AG04450 (cell line): ENCODE measurements around the gene SEC24D. TPM values are rescaled to one million over a fixed set of nuclear protein-coding genes. Genes with fewer than 3 reads are reported as not detected.

Experiments
- CTCF ChIA-PET: fragments of 300-600, 350-600 bp; formaldehyde crosslinking; extraction: SDS; loops from one replicate; lab custom pipeline; 2022; ENCODE audit warnings: antibody characterized with exemption, inconsistent platforms; lab: Charles Lee
- POLR2A ChIA-PET: fragments of 350-600 bp; formaldehyde crosslinking; extraction: SDS; loops from one replicate; lab custom pipeline; 2021; ENCODE audit warnings: antibody characterized with exemption, inconsistent platforms; lab: Yijun Ruan, JAX
- DNase-seq: peaks from one replicate; pipeline ENCODE4 v3.0.0-alpha.2; 2011; ENCODE audit warnings: low read depth, low spot score
- H3K27ac ChIP-seq: one replicate; pipeline ENCODE4 v1.5.1; 2012; ENCODE audit warnings: low read depth, low read length, control low read depth
- H3K27me3 ChIP-seq: one replicate; pipeline ENCODE4 v1.6.0; 2012; ENCODE audit warnings: low read length; ENCODE audit not compliant: control insufficient read depth, insufficient read depth
- H3K4me3 ChIP-seq: 2 replicates; pipeline ENCODE4 v1.5.1; 2011; ENCODE audit warnings: mild to moderate bottlenecking, low read depth, low read length, control low read depth
- H3K9me3 ChIP-seq: 2 replicates; pipeline ENCODE4 v1.5.1; 2012; ENCODE audit warnings: low read length; ENCODE audit not compliant: control insufficient read depth, insufficient read depth
- CTCF ChIP-seq: IDR thresholded peaks from 2 replicates; pipeline ENCODE4 v1.5.1; 2011; ENCODE audit warnings: low read depth, low read length, control low read depth, inconsistent platforms
- polyA plus RNA-seq: library from polyadenylated mRNA; depleted of rRNA; stranded (reverse); fragments of >200 nt; gene quantifications from 2 replicates; pipeline ENCODE4 v1.2.3, GENCODE V29; 2011

Gene SEC24D
- polyA plus RNA-seq, 1 experiment, result 113 TPM

DNA sequence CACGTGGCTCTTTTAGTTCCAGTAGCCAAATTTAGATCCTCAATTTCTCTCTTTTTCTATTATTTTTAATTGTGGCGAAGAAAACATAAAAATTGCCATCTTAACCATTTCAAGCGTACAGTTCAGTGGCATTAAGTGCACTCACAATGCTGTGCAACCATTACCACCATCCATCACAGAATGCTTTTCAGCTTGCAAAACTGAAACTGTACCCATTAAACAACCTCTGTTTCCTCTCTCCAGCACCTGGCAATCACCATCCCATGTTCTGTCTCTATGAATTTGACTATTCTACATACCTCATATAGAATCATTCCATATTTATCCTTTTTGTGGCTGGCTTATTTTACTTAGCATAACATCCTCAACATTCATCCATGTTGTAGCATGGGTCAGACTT, 75.8 kb downstream of the SEC24D start:
- Histone ChIP-seq H3K27me3 (no peaks in the 10 kb centered on the region), H3K4me3 (no peak overlapping the region), H3K27ac (no peak overlapping the region), H3K9me3 (no peaks in the 10 kb centered on the region)
- no peak for DNase-seq
- ChIA-PET POLR2A (interaction anchor here (0.6 kb wide), 1 partner anchor 163 kb away, joined by 5 read pairs; no protein-coding TSS in a partner anchor), CTCF (interaction anchor here (1.1 to 1.5 kb wide), 3 partner anchors 12 to 131 kb away, joined by 3 to 6 read pairs (median 5); no protein-coding TSS in a partner anchor)
- no peak for TF ChIP-seq CTCF

- no peak for DNase-seq
- no peaks in the 10 kb centered on the region for H3K27me3 ChIP-seq
- no peak for TF ChIP-seq CTCF
- no peak overlapping the region for H3K27ac ChIP-seq
- no peak overlapping the region for H3K4me3 ChIP-seq
- H3K9me3 ChIP-seq, result no peaks in the 10 kb centered on the region
- ChIA-PET POLR2A (interaction anchor here (0.6 kb wide), 1 partner anchor 164 kb away, joined by 5 read pairs; no protein-coding TSS in a partner anchor), CTCF (interaction anchor here (0.8 to 1.5 kb wide), 4 partner anchors 12 to 131 kb away, joined by 3 to 6 read pairs (median 4); no protein-coding TSS in a partner anchor)
Measured at GRCh38 chr4:118759481-118759880, 76.4 kb downstream of the SEC24D start.

- no peak for TF ChIP-seq CTCF
- ChIA-PET CTCF (no interaction called here), POLR2A (no interaction called here)
- H3K4me3 ChIP-seq, result no peak overlapping the region
- DNase-seq, result no peak
- H3K27ac ChIP-seq, result no peak overlapping the region
- no peaks in the 10 kb centered on the region for H3K9me3 ChIP-seq
- H3K27me3 ChIP-seq, result no peaks in the 10 kb centered on the region
Measured at GRCh38 chr4:118758293-118758692, 77.6 kb downstream of the SEC24D start.

- DNase-seq, result no peak
- Histone ChIP-seq H3K27me3 (no peaks in the 10 kb centered on the region), H3K27ac (no peak overlapping the region), H3K4me3 (no peak overlapping the region), H3K9me3 (no peaks in the 10 kb centered on the region)
- CTCF ChIA-PET, result no interaction called here
- POLR2A ChIA-PET, result no interaction called here
- no peak for TF ChIP-seq CTCF
Measured at GRCh38 chr4:118757761-118758251, 78.1 kb downstream of the SEC24D start.

GRCh38 chr4:118756958-118757357, 79.0 kb downstream of the SEC24D start:
- no peak overlapping the region for H3K27ac ChIP-seq
- H3K9me3 ChIP-seq, result no peaks in the 10 kb centered on the region
- no peaks in the 10 kb centered on the region for H3K27me3 ChIP-seq
- CTCF ChIA-PET, result interaction anchor here (0.6 to 1.6 kb wide), 3 partner anchors 15 to 415 kb away, joined by 3 to 7 read pairs (median 3); no protein-coding TSS in a partner anchor
- DNase-seq, result no peak
- POLR2A ChIA-PET, result no interaction called here
- H3K4me3 ChIP-seq, result no peak overlapping the region
- no peak for TF ChIP-seq CTCF
